GM21447 (cell line): ENCODE data around the gene OR10J4.
"Not testable (repeated sequence)": the region's sequence is repeated elsewhere in the genome, so short reads cannot be mapped to it uniquely, and the experiment has no call there.

Experiments
- ATAC-seq: cut with Tn5 transposase; IDR thresholded peaks from one replicate; pipeline ENCODE4 v1.9.1; 2021; ENCODE audit not compliant: unreplicated experiment

OR10J4 gene

DNA sequence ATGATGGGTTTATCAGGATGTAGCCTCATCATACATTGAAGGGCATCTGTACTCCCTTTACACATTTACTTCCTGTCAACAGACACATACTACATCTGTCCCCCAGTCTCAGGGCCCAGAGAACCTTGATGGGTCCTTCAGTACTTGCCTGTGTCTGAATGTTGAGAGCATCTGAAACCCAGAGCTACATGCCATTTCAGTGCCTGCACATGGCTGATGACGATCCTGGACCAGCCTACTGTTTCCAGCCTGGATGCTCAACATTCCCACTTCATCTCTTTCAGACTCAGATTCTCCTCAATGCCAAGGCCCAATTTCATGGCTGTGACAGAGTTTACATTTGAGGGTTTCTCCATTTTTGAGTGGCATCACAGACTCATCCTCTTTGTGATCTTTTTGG, at the start of gene OR10J4:
TSS of gene OR10J4 (plus strand) at position 301 of the 400 bp plus-strand sequence.
- ATAC-seq, result no peak

DNA sequence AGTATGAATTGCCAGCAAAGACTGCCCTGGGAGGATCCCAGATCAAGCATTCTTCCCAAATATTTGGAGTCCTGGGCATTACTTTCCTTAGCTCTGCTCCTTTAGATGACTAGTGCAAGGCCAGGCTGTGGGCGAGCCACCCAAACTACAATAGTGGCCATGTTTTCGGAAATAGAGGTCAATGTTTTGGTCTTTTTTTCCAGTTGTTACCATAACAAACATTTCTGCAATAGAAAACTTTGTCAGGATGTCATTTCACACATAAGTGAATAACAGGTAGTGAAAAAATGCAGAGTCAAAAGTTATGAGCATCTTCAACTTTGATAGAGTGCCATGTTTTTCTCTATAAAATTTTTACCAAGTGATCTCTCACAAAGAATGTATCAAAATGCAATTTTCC, 25.2 kb upstream of the OR10J4 start:
- no peak for ATAC-seq

DNA sequence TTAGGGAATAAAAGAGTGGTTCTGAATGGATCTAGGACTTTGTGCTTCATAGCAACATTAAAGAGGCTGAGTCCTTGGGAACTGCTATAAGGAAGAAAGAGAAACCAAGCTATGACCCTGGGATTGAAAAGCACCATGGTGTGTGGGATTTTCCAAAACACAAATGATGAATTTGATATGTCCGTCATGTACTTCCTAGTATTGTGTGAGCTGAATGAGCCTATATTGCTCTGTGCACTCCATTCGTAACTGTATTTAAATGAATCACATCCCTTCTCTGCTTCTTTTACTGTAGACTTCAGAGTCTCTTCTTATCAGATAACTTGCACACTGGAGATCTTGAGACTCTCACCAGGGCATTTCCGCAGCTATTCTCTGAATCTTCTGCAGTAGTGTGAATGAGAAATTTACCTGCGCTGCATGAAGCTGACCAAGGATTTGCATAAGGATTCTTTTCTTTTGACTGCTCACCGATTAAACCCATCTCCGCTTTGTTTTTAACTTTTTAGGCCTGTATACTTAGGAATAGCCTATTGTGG, 23.1 kb upstream of the OR10J4 start:
- ATAC-seq, result no peak

DNA sequence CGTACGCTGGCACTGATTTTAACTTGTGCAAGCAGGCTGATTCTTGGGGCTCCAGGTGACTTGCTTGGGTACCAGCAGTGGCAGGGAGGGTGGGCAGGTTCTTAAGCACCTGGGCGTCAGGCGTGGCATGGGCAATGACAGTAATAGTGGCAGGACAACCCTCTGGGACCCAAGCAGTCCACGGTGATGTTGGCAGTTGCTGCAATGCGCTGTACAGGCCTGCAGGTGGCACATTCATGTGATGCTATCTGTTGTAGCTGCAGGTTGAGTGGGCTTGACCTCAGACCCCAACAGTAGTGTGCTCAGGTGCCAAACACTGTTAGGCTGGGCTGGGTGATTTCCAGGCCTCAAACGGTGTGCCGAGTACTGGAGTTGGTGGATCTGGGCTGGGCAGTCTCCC, 10.2 kb upstream of the OR10J4 start:
- no peak for ATAC-seq

DNA sequence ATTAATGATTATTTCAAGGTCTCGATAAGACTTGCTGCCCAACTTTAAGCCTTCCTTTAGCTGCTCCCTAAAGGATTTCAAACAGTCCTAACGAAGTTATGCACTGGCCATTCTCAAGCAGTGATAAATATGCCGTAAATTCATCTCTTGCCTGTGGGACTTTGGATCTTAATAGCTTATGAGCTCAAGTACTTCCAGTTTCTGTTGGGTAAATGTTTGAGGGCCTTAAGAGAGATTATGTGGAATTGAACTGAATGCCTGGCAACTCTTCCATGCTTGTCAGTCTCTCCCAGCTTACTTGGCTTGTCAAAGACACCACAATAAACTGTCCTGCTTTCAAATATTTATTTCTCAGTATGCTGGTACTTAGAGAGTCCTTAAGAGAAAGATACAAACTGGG, 3.5 kb upstream of the OR10J4 start:
- no peak for ATAC-seq

DNA sequence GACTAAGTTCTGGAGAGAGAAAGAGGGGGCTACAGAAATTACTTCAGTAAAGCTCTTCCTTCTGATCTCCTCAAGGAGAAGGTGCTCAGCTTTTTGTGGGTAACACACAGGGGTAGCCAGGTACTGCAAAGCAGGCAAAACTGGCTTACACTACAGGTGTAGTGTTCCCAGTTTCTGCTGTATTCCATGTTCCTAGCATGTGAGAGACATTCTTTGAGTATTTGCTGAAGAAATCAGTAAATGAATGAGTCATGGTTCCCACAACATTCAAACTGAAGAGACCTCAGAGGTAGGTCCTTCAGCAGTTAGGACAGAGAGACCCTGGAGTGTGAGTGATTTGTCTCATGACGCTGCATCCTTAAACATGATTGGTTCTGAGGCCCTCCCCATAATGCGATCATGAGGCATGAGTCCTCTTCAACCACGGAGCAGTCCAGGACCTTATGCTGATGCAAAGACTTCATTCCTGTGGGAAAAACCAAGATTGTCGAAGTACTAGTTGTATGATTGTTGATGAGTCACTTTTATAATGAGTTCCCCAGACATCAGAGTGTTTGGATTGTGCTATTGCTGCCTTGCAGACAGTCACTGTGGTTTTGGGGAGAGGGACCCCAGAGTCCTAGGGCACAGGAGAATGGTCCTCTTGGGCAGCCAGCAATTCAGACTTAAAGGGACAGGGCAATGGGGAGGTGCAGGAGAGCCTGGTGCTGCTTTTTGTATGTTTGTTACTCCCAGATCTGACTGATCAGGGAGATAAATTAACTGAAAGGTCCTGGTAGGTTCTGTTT, 2.7 kb upstream of the OR10J4 start:
- no peak for ATAC-seq

DNA sequence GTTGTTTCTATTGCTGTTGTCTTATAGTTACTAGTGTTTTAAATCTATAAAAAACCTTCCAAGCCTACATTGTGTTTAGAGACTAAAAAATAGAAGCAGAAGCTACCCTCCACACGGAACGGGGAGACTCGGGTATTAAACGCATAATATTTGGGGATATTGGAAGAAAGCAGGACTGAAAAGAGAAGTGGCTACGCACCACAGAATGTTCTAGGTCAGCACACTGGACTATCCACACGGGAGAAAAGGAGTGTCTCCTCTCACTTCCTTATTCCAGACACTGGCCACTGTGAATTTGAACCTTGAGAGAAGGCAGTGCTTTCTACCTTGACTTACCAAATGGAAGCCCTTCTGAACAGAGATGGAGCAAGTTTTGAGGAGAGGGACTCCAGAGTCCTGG, 1.0 kb upstream of the OR10J4 start:
- no peak for ATAC-seq

DNA sequence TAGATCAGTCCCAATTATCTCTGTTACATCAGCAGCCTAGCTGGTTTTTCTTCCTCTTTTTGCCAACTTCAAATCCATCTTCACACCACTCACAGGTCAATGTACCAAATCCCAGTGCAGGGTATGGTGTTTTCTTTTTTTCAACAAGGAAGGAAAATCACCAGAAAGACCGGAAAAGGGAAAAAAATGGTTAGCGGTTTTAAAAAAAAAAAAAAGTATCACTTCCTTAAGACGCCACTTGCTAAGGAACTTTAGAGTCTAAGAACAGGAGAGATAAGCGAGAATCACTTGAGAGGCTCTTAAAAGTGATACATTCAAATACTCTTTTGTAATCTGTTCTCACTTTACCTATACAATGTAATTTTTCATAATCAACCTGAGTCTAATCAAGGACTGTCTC, 4.5 kb downstream of the OR10J4 start:
- ATAC-seq, result no peak

DNA sequence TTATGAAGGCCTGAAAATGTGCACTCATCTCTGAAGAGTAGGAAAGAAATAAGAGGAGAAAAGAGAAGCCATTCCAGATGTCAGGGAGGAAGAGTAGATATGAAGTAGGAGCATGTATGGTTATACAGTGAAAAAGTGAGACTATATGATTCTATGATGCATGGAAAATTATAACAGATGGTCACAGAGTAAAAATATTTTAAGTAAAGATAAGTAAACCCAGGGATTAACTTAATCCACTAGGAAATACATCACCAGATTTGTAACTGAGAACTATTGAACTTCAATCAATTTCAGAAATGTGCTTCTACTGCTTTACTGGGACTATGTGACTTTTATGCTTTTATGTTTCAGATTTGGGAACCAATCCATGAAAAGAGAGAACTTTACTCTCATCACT, 7.4 kb downstream of the OR10J4 start, which contains the start of gene OR10J1:
TSS of gene OR10J1 (plus strand) at position 301 of the 400 bp plus-strand sequence. CDS start at position 371, 70 bp downstream.
- ATAC-seq, result no peak

DNA sequence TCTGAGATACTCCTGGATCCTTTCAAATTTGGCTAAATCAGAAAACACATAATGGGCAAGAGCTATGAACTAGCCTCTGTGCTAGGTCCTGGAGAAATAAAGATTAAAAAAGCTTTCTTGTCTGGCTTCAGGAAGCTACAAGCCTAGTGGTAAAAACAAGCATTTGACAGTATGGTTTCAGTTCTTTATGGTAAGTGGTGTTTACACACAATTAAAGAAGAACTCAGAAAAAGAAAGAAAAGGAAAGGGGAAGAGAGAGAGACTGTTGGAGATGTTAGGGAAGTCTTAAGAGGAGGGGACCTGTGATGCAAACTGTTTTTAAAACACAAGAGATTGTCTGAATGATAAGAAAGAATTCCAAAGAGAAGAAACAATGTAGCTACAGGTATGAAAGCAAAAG, 9.4 kb downstream of the OR10J4 start:
- no peak for ATAC-seq

DNA sequence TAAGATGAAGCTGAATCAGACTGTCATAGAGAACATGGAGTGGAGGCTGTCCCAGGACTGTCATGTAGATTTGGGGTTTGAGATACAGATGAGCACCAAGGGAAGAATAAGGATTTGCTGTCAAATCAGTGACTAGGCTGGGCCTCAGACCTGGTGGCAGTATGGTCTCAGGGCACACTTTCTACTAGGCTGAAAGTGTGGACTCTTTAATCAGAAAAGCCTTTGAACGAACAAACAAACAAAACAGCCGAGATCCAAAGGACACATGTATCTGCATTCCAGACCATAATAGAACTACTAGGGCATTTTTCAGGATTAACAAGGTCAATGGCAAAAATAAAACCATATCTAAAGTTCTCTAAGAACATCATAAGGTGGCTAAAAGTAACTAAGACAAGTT, 10.4 kb downstream of the OR10J4 start:
- no peak for ATAC-seq

DNA sequence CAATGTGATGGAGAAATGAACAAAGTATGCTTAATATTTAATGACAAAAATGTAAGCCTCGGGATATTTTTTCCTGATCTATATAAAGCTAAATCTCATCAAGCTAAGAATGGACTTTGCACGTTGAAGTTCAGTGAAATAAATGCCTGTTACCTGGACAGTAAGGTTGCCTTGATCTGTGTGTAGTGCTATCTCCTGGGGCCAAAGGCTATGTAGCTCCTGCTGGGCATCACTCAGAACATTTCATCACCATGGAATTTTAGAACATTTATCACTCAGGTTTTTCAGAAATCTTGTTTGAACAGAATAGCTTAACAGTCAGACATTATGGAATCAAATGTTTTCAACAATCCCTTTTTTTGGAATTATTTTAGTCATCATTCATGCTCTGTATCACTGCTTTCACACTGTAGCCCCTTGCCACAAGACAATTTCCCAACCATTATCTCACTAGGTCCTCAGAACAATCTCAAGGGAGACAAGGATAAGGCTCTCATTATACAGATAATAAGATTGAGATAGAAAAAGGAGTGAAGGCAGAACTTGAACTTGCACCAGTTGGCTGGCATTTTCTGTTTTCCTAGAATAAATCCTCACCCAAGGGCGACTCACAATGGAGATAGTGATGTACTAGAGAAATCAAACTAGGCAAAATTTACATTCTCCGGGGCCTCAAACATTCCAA, 11.2 kb downstream of the OR10J4 start:
- ATAC-seq, result no peak

DNA sequence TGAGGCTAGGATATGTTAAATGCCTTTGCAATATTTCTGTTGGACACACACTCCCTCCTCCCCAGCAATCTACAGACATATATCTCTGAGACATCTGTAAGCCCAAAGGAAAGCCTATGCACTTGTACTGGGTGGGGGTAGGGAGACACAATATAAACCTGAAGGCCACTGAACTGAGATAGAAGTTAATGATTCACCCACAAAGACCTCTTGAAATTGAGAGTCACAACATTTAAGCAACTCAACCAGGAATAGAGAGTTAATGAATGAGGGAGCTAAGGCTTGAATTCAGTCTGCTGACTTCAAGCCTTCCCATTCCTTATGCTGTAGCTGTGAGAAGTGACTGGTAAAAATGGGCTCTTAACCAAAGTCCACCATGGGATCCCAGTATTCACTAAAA, 12.5 kb downstream of the OR10J4 start:
- ATAC-seq, result no peak

DNA sequence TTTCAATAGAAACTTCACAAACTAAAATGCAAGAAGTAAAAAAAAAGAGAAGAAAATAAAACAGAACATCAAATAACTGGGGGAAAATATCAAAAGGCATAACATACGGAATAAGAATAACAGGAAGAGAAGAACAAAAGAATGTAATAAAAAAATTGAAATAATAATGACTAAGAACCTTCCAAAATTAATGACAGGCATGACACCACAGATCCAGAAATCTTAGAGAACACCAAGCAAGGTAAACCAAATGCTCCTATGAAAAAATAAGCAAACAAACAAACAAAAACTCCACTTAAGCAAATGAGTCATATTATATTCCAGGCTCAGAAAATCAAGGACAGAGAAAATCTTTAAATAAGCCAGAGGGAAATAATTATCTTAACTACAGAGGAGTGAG, 16.2 kb downstream of the OR10J4 start:
- no peak for ATAC-seq

DNA sequence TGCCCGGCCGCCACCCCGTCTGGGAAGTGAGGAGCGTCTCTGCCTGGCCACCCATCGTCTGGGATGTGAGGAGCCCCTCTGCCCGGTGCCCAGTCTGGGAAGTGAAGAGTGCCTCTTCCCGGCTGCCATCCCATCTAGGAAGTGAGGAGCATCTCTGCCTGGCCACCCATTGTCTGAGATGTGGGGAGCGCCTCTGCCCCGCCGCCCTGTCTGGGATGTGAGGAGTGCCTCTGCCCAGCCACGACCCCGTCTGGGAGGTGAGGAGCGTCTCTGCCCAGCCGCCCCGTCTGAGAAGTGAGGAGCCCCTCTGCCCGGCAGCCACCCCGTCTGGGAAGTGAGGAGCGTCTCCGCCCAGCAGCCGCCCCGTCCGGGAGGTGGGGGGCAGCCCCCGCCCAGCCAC, 17.6 kb downstream of the OR10J4 start:
- not testable (repeated sequence) for ATAC-seq

DNA sequence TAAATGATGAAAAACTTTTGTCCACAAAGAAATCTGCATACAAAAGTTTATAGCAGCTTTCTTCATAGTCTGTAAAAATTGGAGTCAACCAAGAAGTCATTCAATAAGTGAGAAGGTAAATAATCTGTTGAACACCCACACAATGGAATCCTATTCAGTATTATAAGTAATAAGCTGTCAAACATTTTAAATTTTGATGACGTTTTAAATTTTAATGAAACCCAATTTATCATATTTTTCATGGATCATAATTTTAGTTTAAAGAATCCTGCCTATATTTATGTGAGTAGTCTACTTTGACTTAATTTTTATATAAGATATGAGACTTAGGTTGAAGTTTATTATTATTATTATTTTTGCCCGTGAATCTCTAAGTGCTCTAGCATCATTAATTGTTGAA, 27.5 kb downstream of the OR10J4 start:
- ATAC-seq, result no peak

DNA sequence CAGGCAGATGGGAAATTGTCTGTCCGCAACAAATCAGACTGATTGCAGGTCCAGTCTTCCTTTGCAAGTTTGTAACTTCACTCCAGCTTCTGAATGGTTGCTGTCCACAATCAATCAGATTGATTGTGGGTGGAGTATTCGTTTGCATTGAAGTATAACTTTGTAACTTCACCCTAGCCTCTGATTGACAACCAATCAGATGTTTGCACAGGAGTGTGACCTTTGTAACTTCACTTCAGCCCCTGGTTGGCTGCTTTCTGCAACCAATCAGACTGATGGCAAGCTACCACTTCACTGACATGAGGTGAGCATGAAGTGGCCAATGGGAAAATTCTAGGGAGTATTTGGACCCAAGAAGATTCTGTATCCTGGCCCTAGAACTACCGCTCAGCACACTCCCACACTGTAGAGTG, 33.2 kb downstream of the OR10J4 start:
- ATAC-seq, result no peak

DNA sequence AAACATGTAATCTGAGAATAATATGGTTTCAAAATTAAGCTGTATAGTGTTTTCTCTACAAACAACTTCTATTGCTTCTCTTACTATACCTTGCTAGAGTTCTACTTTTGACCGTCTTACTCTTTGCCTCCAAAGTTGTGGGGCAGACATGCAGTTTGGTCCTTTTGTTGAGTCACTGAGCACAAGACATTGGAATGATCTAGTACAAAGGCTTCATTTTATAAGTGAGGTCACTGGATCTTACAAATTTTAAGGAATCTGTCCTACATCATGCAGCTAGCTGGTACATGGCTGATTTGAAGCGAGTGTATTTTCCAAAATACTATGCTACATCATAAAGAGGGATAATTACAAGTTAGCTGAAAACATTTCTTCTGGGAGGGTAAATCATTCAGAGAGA, 36.3 kb downstream of the OR10J4 start:
- ATAC-seq, result no peak

DNA sequence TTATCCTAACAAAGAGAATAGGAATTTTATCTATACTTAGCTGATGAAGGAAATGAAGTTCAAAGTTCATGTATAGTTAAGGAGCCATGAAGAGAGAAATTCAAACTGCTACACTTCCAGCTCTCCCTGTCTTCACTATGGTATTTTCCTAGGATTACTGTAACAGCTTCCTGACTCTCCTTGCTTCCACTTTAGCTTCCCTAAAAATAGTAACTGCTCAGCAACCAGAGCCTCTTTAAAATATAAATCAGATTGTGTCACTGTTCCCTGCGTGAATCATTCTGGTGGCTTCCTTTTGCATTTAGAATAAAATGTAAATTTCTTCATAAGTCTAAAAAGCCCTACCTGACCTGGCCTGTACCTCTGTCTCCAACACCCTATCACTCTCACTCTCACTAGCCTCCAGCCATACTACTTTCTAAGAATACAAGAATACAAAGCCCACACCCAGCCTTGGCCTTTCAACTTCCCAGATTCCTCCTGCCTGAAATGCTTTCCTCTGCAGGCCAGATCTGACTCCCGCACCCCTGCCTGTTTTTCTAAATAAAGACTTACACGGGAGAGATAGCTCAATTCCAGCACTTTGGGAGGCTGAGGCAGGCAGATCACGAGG, 38.0 kb downstream of the OR10J4 start:
- ATAC-seq, result no peak

DNA sequence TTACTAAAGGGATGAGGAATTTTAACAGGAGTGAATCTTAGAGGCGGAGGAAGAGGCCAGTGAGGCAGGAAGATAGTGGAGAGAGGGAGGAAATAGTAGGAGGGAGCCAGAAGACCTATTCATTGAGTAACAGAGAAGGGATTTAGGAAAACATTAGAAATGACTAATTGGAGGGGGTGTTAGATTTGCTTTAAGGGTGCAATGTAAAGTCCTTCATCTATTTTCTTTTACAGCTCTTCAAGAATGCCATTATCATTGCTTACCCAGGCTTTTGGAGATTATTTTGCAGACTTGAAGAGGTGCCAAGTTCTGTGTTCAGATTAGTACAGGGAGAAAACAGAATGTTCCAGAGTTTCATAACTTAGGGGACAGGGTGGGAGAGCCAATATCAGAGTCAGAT, 41.3 kb downstream of the OR10J4 start:
- ATAC-seq, result no peak

DNA sequence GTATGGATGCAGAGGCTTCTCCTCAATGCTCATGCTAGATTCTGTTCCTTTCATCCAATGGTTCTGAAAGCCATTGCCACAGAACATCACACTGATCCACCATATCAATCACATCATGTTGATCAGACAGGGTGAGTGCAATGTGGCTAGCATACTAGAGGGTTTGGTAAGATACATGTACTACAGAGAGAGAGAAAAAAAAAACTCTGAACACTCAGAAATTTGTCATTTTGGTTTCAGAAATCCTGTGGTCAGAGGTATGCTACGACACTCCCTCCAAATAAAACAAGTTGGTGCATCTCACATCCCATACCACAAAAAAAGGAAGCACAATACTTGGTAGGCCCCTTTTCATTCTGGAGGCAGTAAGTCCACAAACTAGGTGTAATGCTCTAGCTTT, 42.9 kb downstream of the OR10J4 start:
- ATAC-seq, result no peak
